C1 segment of cervical spinal cord (tissue), 14 donors: Measurements from ENCODE around the gene ASAP2.

Experiments used
- DNase-seq, 14 donors: peaks; one replicate each; lab custom pipeline; 2025; lab: John Stamatoyannopoulos, UW

Gene ASAP2

GRCh38 chr2:9317559-9317958 lies 110.9 kb downstream of the ASAP2 start:
- no peak for DNase-seq

DNA sequence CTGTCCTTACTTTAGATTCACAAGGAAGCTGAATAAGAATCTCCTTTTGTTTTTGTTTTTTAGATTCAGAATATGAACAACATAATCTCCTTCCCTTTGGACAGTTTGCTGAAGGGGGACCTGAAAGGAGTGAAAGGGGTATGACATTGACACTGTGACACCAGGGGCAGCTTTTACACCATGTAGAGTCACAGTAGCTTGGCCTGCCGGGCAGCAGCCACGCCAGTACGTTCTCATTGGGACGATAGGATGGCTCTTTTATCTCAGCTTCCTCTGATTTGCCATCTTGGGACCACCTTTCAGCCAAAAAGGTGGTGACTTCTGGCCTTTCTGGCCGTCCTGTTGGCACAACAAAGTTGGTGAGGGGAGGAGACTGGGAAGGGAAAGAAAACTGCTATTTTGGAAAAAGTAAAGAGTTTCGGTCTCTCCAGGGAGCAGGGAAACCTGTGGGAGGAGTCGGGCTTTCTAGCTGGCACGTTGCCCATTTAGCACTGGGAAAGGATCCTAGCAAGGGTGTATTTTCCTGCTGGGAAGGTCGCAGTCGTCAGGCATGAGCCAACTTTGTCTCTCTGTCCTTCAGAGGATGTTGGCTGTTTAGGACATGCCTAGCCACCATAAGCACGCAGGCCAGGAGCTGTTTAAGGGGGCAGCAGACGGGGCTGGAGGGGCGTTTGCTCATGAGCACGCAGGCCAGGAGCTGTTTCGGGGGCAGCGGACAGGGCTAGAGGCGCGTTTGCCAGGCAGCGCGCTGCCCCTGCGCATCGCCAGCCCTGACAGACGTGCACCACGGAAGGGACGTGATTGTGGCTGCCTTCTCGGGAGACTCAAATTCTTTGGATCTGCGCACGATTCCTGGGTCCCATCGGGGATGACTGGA lies 112.1 kb downstream of the ASAP2 start:
- DNase-seq = no peak

GRCh38 chr2:9319338-9319715 lies 112.7 kb downstream of the ASAP2 start:
- DNase-seq = peak in 1 of 14 donors; percentile 10

GRCh38 chr2:9322576-9322975 lies 116.0 kb downstream of the ASAP2 start:
- DNase-seq = no peak

DNA sequence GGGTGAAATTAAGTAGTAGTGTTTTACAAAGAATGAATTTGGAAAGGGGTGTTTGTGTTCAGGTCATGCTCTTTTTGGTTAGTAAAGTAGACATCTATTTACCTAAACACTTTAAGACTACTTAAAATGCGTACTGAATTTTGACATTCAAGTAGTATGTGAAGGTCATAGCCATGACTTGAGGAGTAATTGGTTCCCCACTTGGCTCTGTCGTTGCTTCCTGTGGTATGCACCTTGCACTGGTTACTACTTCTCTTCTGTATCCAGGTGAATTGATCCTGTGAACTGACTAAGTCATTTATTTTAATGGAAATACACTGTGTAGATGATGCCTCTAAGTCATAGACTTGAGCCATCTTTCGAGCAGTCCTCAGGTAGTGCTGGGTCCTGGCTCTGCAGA lies 118.8 kb downstream of the ASAP2 start:
- no peak for DNase-seq

- no peak for DNase-seq
Measured at GRCh38 chr2:9326975-9327374, 120.4 kb downstream of the ASAP2 start.

GRCh38 chr2:9327873-9328352 lies 121.3 kb downstream of the ASAP2 start:
- no peak for DNase-seq

DNA sequence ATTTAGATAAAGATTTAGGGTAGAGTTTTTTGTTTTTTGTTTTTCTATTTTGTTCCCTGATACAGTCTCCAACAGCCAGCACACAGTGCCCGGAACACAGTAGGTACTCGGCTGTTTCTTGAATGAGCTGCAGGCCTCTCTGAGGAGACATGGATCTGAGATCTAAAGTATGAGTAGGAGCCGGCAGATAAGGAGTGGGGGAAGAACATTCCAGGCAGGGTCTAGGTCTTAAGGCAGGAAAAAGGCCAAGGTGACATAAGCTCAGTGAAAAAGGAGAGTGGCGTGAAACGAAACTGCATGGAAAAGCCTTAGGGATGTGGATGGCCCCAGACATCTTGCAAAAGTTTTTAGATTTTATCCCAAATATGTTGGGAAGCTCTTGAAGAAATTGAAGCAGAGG lies 122.3 kb downstream of the ASAP2 start:
- no peak for DNase-seq

DNA sequence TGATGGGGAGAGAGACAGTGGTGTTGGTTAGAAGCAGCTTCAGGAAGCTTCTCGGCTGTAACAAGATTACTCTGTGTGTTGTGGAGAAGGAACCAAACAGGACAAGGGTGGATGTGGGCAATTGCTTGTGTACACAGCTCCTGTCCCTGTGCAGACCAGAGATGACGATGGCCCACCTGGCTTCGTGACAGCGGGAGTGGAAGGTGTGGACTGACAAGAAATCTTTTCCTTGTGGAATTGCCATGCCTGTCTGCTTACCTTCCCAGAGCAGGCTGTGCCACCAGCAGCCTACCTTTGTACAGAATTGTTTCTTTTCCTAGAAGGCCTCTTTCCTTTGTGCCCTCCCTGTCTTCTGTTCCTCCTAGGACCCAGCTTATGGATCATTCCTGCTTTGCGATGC lies 122.9 kb downstream of the ASAP2 start:
- DNase-seq = no peak

- DNase-seq = no peak
Measured at GRCh38 chr2:9330612-9331270, 124.1 kb downstream of the ASAP2 start.

- no peak for DNase-seq
Measured at GRCh38 chr2:9331704-9332103, 125.1 kb downstream of the ASAP2 start.

GRCh38 chr2:9332136-9332852 lies 125.7 kb downstream of the ASAP2 start:
- DNase-seq = peak in 1 of 14 donors; percentile 16

GRCh38 chr2:9332853-9333245 lies 126.2 kb downstream of the ASAP2 start:
- no peak for DNase-seq

DNA sequence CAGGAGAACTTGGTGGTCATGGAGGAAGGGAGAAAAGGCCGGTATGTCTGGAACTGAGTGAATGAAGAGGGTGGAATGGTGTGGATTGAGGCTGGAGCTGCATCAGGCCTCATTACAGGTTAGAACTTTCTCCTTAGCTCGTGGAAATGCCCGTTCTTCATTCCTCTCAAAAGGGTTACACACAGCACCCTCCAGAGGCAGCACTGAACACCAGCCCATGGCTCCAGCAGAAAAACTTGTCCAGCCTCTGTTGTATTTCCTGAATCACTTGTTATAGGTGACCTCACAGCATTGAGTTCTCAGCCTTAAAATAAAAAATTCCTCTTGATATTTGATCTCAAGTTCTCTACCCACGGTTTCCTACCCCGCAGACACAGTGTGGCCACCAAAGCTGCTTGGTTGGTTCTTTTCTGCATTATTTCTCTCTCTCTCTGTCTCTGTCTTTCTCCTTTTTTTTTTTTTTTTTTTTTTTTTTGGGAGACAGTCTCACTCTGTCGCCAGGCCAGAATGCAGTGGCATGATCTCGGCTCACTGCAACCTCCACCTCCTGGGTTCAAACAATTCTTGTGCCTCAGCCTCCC lies 127.1 kb downstream of the ASAP2 start:
- peak in 3 of 14 donors; percentile 5 to 25 (median 16) for DNase-seq

- DNase-seq = no peak
Measured at GRCh38 chr2:9334761-9335160, 128.1 kb downstream of the ASAP2 start.

- DNase-seq = no peak
Measured at GRCh38 chr2:9335322-9335832, 128.8 kb downstream of the ASAP2 start.

GRCh38 chr2:9336241-9336575 lies 129.6 kb downstream of the ASAP2 start:
- DNase-seq = peak in 1 of 14 donors; percentile 40

DNA sequence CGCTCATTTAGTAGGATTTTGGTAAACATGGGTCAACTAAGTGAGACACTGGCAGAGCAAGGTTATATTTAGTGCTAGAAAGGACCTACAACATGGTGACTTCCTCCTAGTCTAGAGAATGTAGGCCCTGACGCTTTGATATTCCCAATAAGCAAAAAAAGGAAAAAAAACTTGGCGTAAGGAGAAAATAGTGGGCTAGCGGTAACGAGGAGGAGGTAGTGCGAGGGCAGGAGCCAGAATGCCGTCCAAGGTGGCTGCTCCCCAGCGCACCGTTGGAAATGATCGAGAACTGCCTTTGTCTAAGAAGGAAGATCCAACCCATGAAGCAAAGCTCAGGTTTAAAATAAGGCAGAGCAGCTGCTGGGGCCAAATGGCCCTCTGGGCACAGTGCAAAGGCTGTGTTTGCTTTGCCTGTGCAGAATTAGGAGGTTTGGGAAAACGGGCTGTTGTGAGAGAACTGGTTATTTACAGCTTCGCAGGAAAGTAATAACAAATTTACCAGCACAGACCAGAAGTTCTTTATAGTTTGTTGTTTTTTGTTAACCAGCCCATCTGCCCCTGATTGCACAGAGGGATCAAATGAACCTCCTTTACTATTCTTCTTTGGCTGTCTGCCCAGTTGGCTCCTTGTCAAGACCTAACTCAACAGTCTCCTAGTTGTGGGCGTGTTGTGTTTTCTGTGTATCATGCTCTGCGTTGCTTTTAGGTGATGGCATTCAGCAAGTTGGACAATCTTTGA lies 130.1 kb downstream of the ASAP2 start:
- peak in 1 of 14 donors; percentile 42 for DNase-seq

GRCh38 chr2:9337901-9338300 lies 131.3 kb downstream of the ASAP2 start:
- peak in 1 of 14 donors; percentile 10 for DNase-seq

GRCh38 chr2:9341337-9341887 lies 134.8 kb downstream of the ASAP2 start:
- DNase-seq = no peak

DNA sequence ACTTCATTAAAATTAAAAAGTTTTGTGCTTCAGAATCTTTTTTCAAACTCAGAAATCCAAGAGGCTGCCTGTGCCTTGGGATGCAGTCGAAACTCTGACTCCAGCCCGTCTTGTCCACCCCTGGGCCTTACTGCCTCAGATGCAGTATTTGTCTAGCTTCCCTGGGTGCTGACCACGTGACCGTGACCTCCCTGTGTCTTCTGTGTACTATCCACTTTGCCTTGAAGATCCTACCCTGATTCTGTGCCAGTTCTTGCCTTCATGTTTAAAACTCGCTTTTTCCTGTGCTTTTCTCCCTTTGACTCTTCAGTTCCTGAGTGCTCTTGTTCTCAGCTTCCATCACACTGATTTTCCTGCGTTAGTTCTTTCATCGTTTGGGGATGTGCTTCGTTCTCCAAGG lies 136.0 kb downstream of the ASAP2 start:
- DNase-seq = no peak
